ENCODE measurements around the gene CA10. TPM values are rescaled to one million over a fixed set of nuclear protein-coding genes. Genes with fewer than 3 reads are reported as not detected.

The CA10 gene
- total RNA-seq, 2 experiments from 2014 or later, result not detected

DNA sequence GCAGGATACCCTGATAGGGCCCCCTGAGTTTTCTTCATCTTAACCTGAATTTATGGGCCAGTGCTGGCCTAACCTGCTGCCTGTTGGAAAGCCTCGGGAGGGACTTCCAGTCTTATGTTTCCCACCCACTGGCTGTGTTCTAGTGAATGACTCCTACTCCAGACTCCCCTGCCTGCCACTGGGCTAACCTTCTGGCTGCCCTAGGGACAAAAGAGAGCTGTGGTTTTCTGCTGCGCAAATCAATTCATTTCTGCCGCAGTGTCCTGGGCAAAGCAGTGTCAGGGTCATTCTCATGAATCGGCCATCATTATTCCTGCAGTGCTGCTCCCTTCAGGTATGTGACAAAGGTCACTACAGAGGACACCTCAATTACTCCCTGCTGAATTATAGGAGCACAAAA, 512.0 kb downstream of the CA10 start:
- POLR2A ChIA-PET, result no interaction called here
- CTCF ChIA-PET, result interaction anchor here (1.4 kb wide), 1 partner anchor 275 kb away, joined by 3 read pairs; no protein-coding TSS in a partner anchor
- no peak for ATAC-seq
- no peak overlapping the region for H3K4me3 Mint-ChIP-seq
- H3K27ac Mint-ChIP-seq, result no peak overlapping the region
- no peaks in the 10 kb centered on the region for H3K4me1 Mint-ChIP-seq (ENCODE audit: low read depth)
- H3K36me3 Mint-ChIP-seq (ENCODE audit: low read depth), result no peaks in the 10 kb centered on the region
- peaks cover 9% of the 10 kb centered on the region for H3K27me3 Mint-ChIP-seq (ENCODE audit: low read depth)
- H3K9me3 Mint-ChIP-seq (ENCODE audit: insufficient read depth), result no peaks in the 10 kb centered on the region
- DNase-seq, result no peak

DNA sequence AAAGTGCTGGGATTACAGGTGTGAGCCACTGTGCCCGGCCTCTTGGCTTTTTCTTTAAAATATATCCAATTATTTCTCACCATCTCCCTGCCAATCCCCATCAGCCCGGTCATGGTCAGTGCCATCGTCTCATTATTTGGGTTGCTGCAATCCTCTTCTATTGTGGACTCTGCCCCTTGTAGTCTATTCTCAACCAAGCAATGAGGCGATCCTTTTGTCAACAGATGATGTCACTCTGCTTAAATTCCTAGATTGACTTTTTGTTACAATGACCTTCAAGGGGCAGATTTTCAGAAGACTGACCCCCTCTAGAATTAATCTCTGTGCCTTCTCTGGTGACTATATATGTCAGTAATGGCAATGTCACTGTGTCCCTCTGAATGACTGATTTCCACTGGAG, 513.5 kb downstream of the CA10 start:
- CTCF ChIA-PET, result no interaction called here
- Mint-ChIP-seq H3K36me3 (ENCODE audit: low read depth) (no peaks in the 10 kb centered on the region), H3K9me3 (ENCODE audit: insufficient read depth) (no peaks in the 10 kb centered on the region), H3K27ac (no peak overlapping the region), H3K27me3 (ENCODE audit: low read depth) (peaks cover 13% of the 10 kb centered on the region), H3K4me3 (no peak overlapping the region), H3K4me1 (ENCODE audit: low read depth) (no peaks in the 10 kb centered on the region)
- ATAC-seq (no peak), DNase-seq (no peak)
- POLR2A ChIA-PET, result no interaction called here

DNA sequence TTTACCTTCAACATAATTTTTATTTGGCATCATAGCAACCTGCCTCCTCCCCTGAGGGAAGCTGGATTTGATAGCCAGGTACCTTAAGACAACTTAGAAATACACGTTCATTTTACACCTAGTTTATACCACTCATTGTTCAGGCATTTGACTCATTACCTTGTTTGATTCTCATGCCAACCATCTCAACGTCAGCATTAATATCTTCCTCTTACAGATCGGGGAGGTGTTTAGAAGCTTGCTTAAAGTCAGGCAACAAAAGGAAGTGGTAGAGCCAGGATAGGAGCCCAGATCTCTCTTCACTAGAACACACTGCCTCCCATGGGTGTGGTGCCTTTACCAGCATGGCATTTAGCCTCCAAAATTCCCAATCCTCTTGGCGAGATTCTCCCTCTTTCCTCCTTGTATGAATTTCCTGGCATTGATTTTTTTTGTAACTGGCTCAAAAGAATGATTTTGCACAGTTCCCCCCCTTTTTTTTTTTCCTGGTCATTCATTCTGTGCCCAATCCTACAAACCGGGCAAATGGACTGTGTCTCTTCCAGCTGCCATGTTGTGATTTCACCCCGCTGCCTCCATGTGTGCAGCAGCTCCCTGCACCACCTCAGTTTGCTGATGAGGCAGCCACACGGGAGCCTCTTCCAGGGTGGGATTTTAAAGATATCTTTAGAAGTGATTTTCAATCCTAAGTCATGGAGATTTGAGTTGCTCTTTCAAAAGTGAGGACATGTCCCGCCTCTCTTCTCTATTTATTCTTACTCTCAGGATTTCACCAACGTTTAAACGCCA, 514.6 kb downstream of the CA10 start:
- H3K27ac Mint-ChIP-seq, result no peak overlapping the region
- CTCF ChIA-PET, result no interaction called here
- H3K36me3 Mint-ChIP-seq (ENCODE audit: low read depth), result no peaks in the 10 kb centered on the region
- POLR2A ChIA-PET, result no interaction called here
- no peak overlapping the region for H3K4me3 Mint-ChIP-seq
- H3K9me3 Mint-ChIP-seq (ENCODE audit: insufficient read depth), result no peaks in the 10 kb centered on the region
- DNase-seq (no peak), ATAC-seq (no peak)
- H3K4me1 Mint-ChIP-seq (ENCODE audit: low read depth), result no peaks in the 10 kb centered on the region
- peaks cover 13% of the 10 kb centered on the region for H3K27me3 Mint-ChIP-seq (ENCODE audit: low read depth)

DNA sequence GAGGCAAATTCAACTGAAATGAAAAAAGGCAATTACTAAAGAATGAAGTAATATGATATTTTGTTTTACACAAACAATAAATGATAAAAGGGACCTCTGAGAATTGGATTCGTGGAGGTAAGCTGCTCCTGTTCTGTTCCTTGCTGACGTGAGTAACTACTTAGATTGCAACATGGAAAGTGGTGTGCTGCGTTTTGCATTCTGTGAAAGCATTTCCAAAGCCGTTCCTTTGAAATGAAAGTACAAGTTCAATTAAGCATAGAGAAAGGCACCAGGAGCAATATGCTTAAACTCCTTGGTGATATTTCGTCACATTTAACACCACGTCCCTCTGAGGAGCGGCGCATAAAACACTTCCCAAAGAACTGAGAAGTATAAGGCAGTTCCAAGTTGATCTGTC, 516.5 kb downstream of the CA10 start:
- DNase-seq (no peak), ATAC-seq (no peak)
- no peaks in the 10 kb centered on the region for H3K4me1 Mint-ChIP-seq (ENCODE audit: low read depth)
- ChIA-PET CTCF (no interaction called here), POLR2A (no interaction called here)
- H3K27ac Mint-ChIP-seq, result no peak overlapping the region
- H3K27me3 Mint-ChIP-seq (ENCODE audit: low read depth), result peaks cover 10% of the 10 kb centered on the region
- H3K36me3 Mint-ChIP-seq (ENCODE audit: low read depth), result no peaks in the 10 kb centered on the region
- no peaks in the 10 kb centered on the region for H3K9me3 Mint-ChIP-seq (ENCODE audit: insufficient read depth)
- H3K4me3 Mint-ChIP-seq, result no peak overlapping the region

DNA sequence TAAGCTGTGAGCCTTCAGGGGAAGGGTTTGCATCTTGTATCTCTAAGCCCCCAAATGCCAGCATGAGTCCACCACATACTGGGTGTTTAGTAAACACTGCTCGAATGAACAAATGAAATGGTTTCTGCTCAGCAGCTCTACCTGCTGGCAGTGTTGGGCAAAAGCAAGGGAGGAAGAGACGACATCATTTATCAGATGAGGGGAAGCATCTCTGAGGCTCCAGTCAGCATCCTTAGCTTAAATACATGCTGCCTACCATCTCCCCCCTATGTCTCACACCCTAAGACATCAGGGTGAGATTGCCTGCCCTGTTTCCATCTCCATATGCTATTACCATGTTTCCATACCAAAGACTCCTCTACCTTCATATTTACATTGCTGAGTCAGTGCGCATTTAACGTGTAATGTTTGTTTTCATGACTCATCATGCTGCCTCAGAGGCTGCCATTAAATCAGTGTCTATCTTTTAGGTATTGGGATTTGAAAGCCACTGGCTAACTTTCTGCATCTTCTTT, 518.3 kb downstream of the CA10 start:
- ChIA-PET POLR2A (no interaction called here), CTCF (interaction anchor here (1.3 to 3.0 kb wide), 2 partner anchors 268 to 341 kb away, joined by 3 to 21 read pairs; no protein-coding TSS in a partner anchor)

DNA sequence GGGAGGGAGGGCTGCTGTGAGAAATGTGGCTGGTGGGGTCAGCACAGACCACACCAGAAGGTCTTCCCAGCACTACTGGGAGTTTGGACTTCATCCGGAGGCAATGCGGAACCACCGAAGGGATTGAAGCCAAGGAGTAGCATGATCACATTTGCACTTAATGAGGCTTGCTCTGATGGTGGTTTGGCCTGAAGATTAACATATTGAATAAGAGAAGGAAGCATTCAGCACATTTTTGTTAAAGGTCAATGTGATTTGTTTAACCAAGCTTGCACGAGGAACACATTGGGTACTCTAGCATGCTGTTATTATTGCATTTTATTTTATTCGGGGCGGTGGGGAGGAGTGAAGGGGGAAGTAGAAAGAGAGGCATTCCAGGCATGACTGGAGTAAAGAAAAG, 519.5 kb downstream of the CA10 start:
- DNase-seq, result no peak
- Mint-ChIP-seq H3K9me3 (ENCODE audit: insufficient read depth) (no peaks in the 10 kb centered on the region), H3K36me3 (ENCODE audit: low read depth) (no peaks in the 10 kb centered on the region), H3K4me1 (ENCODE audit: low read depth) (no peaks in the 10 kb centered on the region), H3K4me3 (no peak overlapping the region), H3K27ac (no peak overlapping the region), H3K27me3 (ENCODE audit: low read depth) (peaks cover 8% of the 10 kb centered on the region)
- ATAC-seq, result no peak
- ChIA-PET CTCF (interaction anchor here (3.0 kb wide), 1 partner anchor 267 kb away, joined by 21 read pairs; no protein-coding TSS in a partner anchor), POLR2A (no interaction called here)

More for the DNA sequence above, 518.3 kb downstream of the CA10 start:
- Mint-ChIP-seq H3K27ac (no peak overlapping the region), H3K27me3 (ENCODE audit: low read depth) (peaks cover 10% of the 10 kb centered on the region), H3K4me1 (ENCODE audit: low read depth) (no peaks in the 10 kb centered on the region), H3K36me3 (ENCODE audit: low read depth) (no peaks in the 10 kb centered on the region), H3K4me3 (no peak overlapping the region), H3K9me3 (ENCODE audit: insufficient read depth) (no peaks in the 10 kb centered on the region)
- ATAC-seq (no peak), DNase-seq (peak; percentile 23)

DNA sequence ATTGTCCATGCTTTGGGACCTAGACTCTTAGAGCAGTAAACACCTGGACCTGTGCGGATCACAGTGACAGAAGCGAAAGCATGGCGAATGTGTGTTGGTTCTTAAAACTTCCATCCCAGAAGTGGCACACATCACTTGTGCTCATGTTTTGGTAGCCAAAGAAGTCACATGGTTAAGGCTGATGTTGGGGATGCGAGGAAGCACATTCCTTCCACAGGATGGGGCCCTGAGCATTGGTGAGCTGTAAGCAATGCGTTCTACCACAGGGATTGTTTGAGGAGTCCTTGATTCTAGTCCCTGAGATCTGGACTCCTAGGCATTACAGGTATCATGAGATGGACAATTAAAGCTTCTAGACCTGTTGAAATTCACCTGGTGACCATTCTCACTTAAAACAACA, 522.2 kb downstream of the CA10 start:
- no peak for DNase-seq
- ChIA-PET CTCF (no interaction called here), POLR2A (no interaction called here)
- ATAC-seq, result no peak
- no peaks in the 10 kb centered on the region for H3K4me1 Mint-ChIP-seq (ENCODE audit: low read depth)
- H3K9me3 Mint-ChIP-seq (ENCODE audit: insufficient read depth), result no peaks in the 10 kb centered on the region
- H3K36me3 Mint-ChIP-seq (ENCODE audit: low read depth), result no peaks in the 10 kb centered on the region
- no peak overlapping the region for H3K4me3 Mint-ChIP-seq
- no peak overlapping the region for H3K27ac Mint-ChIP-seq
- peaks cover 6% of the 10 kb centered on the region for H3K27me3 Mint-ChIP-seq (ENCODE audit: low read depth)

DNA sequence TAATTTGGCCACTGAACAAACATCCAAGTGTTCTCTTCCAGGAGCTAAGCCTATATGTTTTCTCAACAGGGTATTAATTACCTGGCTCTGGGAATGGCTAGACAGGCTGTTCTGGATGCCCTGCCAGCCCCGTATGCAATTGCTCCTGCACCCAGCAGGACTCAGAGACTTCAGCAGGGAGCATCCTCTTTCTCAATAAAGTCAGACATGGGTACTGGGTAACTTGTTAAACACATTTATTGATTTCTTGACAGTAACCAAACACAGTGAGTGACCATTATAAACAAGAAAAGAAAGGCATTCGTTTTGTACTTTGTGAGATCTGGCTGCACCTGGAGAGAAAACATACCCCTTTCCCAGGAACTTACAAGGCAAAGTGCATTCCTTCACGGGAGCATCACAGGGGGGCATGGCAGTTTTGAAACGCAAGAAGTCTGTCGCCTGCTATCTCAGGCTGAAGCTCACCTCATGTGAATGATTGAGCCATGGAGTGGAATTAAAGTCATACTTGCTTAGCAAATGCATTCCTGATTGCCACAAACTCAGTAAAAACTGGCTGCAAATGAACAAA, 528.3 kb downstream of the CA10 start:
- Mint-ChIP-seq H3K27me3 (ENCODE audit: low read depth) (peaks cover 4% of the 10 kb centered on the region), H3K4me1 (ENCODE audit: low read depth) (no peaks in the 10 kb centered on the region), H3K36me3 (ENCODE audit: low read depth) (no peaks in the 10 kb centered on the region), H3K27ac (no peak overlapping the region), H3K4me3 (no peak overlapping the region), H3K9me3 (ENCODE audit: insufficient read depth) (no peaks in the 10 kb centered on the region)
- ATAC-seq (no peak), DNase-seq (no peak)
- CTCF ChIA-PET, result interaction anchor here (1.1 kb wide), 1 partner anchor 9 kb away, joined by 3 read pairs; no protein-coding TSS in a partner anchor
- POLR2A ChIA-PET, result no interaction called here

DNA sequence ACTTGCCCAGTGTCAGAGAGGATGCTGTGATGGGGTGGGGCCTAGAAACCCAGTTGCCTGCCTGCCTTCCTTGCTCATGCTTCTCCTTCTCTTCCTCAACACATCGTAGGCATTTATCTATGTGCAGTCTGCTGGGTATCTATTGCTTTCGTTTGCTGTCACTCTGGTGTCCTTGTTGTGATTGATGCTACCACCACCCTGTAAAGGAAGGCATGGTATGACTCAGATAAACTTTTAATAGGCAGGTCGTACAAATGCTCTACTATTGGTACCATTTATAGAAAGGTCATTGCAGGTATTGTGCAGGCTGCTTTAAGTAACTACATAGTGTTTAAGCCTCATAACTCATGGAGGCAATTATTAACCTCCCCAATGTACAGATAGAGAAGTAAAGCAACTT, 529.3 kb downstream of the CA10 start:
- H3K27me3 Mint-ChIP-seq (ENCODE audit: low read depth), result peaks cover 4% of the 10 kb centered on the region
- POLR2A ChIA-PET, result no interaction called here
- ATAC-seq, result no peak
- no peak overlapping the region for H3K4me3 Mint-ChIP-seq
- H3K36me3 Mint-ChIP-seq (ENCODE audit: low read depth), result no peaks in the 10 kb centered on the region
- CTCF ChIA-PET, result no interaction called here
- no peak overlapping the region for H3K27ac Mint-ChIP-seq
- H3K9me3 Mint-ChIP-seq (ENCODE audit: insufficient read depth), result no peaks in the 10 kb centered on the region
- H3K4me1 Mint-ChIP-seq (ENCODE audit: low read depth), result no peaks in the 10 kb centered on the region
- DNase-seq, result no peak

DNA sequence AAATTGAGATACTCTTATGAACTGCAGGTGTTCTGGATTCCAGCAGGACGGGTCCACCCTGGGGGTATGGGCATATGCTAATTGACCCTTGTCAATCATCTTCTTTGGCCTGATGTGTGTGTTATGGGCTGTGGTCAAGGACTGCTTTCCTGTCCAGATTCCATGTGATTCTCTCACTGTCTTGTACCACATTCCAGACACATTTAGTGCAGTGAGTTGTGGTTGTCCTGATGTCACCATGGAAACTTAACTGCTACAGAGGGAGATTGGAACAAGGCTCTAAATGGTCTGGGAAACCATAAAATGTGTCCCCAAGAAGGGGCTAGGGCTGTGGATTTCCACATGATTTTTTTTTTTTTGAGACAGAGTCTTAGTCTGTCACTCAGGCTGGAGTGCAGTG, 530.7 kb downstream of the CA10 start:
- ChIA-PET CTCF (no interaction called here), POLR2A (no interaction called here)
- Mint-ChIP-seq H3K4me3 (no peak overlapping the region), H3K27ac (no peak overlapping the region), H3K4me1 (ENCODE audit: low read depth) (no peaks in the 10 kb centered on the region), H3K9me3 (ENCODE audit: insufficient read depth) (no peaks in the 10 kb centered on the region), H3K27me3 (ENCODE audit: low read depth) (peaks cover 2% of the 10 kb centered on the region), H3K36me3 (ENCODE audit: low read depth) (no peaks in the 10 kb centered on the region)
- ATAC-seq (no peak), DNase-seq (no peak)

DNA sequence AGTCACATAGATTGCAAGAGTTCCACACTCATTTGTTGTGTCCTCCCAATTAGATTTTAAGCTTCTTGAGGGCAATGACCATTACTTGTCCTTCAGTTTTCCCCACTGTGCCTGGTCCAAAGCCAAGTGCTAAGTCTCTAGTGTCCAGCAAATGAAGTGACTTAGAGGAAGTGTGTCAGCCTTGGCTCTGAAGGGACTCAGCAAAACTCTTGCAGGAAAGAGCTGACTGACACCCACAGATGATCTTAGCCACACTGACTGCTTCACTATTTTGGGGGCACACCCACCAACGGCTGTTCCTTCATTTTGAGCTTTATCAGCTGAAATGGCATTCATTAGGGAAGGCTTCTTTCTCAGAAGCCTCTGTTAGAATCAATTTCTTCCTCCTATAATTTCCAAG, 540.0 kb downstream of the CA10 start:
- ChIA-PET POLR2A (no interaction called here), CTCF (no interaction called here)
- no peak overlapping the region for H3K4me3 Mint-ChIP-seq
- ATAC-seq (no peak), DNase-seq (no peak)
- no peaks in the 10 kb centered on the region for H3K4me1 Mint-ChIP-seq (ENCODE audit: low read depth)
- no peaks in the 10 kb centered on the region for H3K36me3 Mint-ChIP-seq (ENCODE audit: low read depth)
- H3K27me3 Mint-ChIP-seq (ENCODE audit: low read depth), result peaks cover 2% of the 10 kb centered on the region
- H3K27ac Mint-ChIP-seq, result no peak overlapping the region
- H3K9me3 Mint-ChIP-seq (ENCODE audit: insufficient read depth), result no peaks in the 10 kb centered on the region

DNA sequence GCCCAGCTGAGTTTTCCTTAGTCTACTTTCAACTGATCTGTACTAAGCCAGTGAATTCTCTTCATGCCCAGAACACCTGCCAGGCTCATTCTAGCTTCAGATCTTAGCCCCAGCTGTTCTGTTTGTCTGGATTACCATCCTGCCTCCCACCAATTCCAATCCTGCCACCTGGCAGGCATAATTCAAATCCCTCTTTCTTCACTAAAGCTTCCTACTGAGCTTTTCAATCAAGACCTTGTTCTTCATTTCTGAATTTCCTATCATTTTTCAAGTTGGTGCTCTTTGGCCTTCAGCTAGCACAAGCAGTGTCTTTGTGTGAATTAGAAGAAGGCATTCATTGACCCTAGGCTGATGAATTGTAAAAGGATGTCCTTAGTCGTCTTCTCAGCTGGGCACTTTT, 540.5 kb downstream of the CA10 start:
- Mint-ChIP-seq H3K27me3 (ENCODE audit: low read depth) (peaks cover 2% of the 10 kb centered on the region), H3K4me1 (ENCODE audit: low read depth) (no peaks in the 10 kb centered on the region), H3K9me3 (ENCODE audit: insufficient read depth) (no peaks in the 10 kb centered on the region), H3K36me3 (ENCODE audit: low read depth) (no peaks in the 10 kb centered on the region), H3K4me3 (no peak overlapping the region), H3K27ac (no peak overlapping the region)
- DNase-seq (no peak), ATAC-seq (no peak)
- ChIA-PET CTCF (no interaction called here), POLR2A (no interaction called here)
